Effector memory CD8-positive, alpha-beta T cell (primary cell): Measurements from ENCODE around the gene CCNY.
"Not testable (repeated sequence)": the region's sequence is repeated elsewhere in the genome, so short reads cannot be mapped to it uniquely, and the experiment has no call there.

ENCODE experiments used
- ATAC-seq: fragments of 150-1000 bp; cut with Tn5 transposase; replicated peaks from 2 replicates; pipeline ENCODE4 v1.10.0; 2021; ENCODE audit warnings: mild to moderate bottlenecking, moderate library complexity
- DNase-seq, 3 experiments: peaks; one replicate each; pipeline ENCODE4 v3.0.0; 2021
- H3K27ac Mint-ChIP-seq, 2 donors: one replicate each; pipeline ENCODE4 v1.8.0; 2022; ENCODE audit warnings: mild to moderate bottlenecking in 2 of 2, mixed read lengths in 2 of 2, moderate library complexity in 2 of 2
- H3K27me3 Mint-ChIP-seq, 2 donors: one replicate each; pipeline ENCODE4 v1.8.0; 2022; ENCODE audit warnings: mixed read lengths in 2 of 2
- H3K36me3 Mint-ChIP-seq: one replicate; pipeline ENCODE4 v1.8.0; 2022; ENCODE audit warnings: mild to moderate bottlenecking, moderate library complexity, mixed read lengths; ENCODE audit not compliant: insufficient read depth
- H3K4me1 Mint-ChIP-seq, 2 donors: one replicate each; pipeline ENCODE4 v1.8.0; 2022; ENCODE audit warnings: low read depth in 2 of 2, mixed read lengths in 2 of 2
- H3K4me3 Mint-ChIP-seq, 2 donors: one replicate each; pipeline ENCODE4 v1.8.0; 2022; ENCODE audit warnings: mild to moderate bottlenecking in 2 of 2, mixed read lengths in 2 of 2, moderate library complexity in 2 of 2
- H3K9me3 Mint-ChIP-seq, 2 donors: one replicate each; pipeline ENCODE4 v1.8.0; 2022; ENCODE audit warnings: mixed read lengths in 2 of 2

Gene CCNY

GRCh38 chr10:35532141-35532540, 195.8 kb downstream of the CCNY start:
- H3K4me1 Mint-ChIP-seq, result peaks cover 7 to 12% of the 10 kb centered on the region in 2 donors
- ATAC-seq (no peak), DNase-seq (no peak)
- H3K36me3 Mint-ChIP-seq, result peaks cover 51% of the 10 kb centered on the region
- no peaks in the 10 kb centered on the region for H3K27me3 Mint-ChIP-seq
- H3K4me3 Mint-ChIP-seq, result no peak overlapping the region
- peaks cover 8% of the 10 kb centered on the region in 2 donors for H3K9me3 Mint-ChIP-seq
- H3K27ac Mint-ChIP-seq, result no peak overlapping the region

GRCh38 chr10:35533565-35533964, 197.3 kb downstream of the CCNY start:
- peaks cover 14% of the 10 kb centered on the region in 2 donors for H3K4me1 Mint-ChIP-seq
- H3K36me3 Mint-ChIP-seq, result peaks cover 51% of the 10 kb centered on the region
- H3K4me3 Mint-ChIP-seq, result no peak overlapping the region
- H3K9me3 Mint-ChIP-seq, result peaks cover 8% of the 10 kb centered on the region in 2 donors
- no peak for DNase-seq
- no peak for ATAC-seq
- no peak overlapping the region for H3K27ac Mint-ChIP-seq
- no peaks in the 10 kb centered on the region for H3K27me3 Mint-ChIP-seq

- DNase-seq (no peak), ATAC-seq (no peak)
- no peak overlapping the region for H3K27ac Mint-ChIP-seq
- peaks cover 8% of the 10 kb centered on the region in 2 donors for H3K9me3 Mint-ChIP-seq
- H3K36me3 Mint-ChIP-seq, result peaks cover 41% of the 10 kb centered on the region
- no peaks in the 10 kb centered on the region for H3K27me3 Mint-ChIP-seq
- H3K4me3 Mint-ChIP-seq, result no peak overlapping the region
- peaks cover 17% of the 10 kb centered on the region in 2 donors for H3K4me1 Mint-ChIP-seq
Measured at GRCh38 chr10:35535136-35535535, 198.8 kb downstream of the CCNY start.

DNA sequence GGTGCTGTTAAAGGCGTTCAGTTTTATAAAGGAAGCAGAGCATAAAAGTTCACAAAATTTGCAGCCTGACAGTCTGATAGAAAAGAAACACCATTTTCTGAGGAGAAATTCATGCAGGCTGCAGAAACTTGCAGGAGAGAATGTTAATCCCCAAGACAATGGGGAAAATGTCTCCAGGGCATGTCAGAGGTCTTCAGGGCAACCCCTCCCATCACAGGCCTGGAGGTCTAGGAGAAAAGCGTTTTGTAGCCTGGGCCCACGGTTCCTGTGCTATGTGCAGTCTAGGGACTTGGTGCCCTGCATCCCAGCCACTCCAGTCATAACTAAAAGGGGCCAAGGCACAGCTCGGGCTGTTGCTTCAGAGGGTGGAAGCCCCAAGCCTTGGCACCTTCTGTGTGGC, 200.5 kb downstream of the CCNY start:
- H3K27ac Mint-ChIP-seq, result no peak overlapping the region
- H3K4me3 Mint-ChIP-seq, result no peak overlapping the region
- H3K9me3 Mint-ChIP-seq, result peaks cover 8% of the 10 kb centered on the region in 2 donors
- H3K4me1 Mint-ChIP-seq, result peaks cover 24 to 28% of the 10 kb centered on the region in 2 donors
- DNase-seq (no peak), ATAC-seq (no peak)
- peaks cover 31% of the 10 kb centered on the region for H3K36me3 Mint-ChIP-seq
- H3K27me3 Mint-ChIP-seq, result no peaks in the 10 kb centered on the region

DNA sequence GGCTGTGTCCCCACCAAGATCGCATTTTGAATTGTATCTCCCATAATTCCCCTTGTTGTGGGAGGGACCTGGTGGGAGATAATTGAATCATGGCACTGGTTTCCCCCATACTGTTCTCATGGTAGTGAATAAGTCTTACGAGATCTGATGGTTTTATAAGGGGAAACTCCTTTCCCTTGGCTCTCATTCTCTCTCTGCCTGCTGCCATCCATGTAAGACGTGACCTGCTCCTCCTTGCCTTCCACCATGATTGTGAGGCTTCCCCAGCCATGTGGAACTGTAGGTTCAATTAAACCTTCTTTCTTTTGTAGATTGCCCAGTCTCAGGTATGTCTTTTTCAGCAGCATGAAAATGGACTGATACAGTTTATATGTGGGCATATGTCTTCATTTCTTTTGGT, 201.6 kb downstream of the CCNY start:
- H3K36me3 Mint-ChIP-seq, result peaks cover 20% of the 10 kb centered on the region

GRCh38 chr10:35540296-35541164, 204.2 kb downstream of the CCNY start:
- Mint-ChIP-seq H3K27me3 (no peaks in the 10 kb centered on the region), H3K27ac (peak overlapping the region in 1 of 2 donors; percentile 17), H3K36me3 (peaks cover 11% of the 10 kb centered on the region), H3K4me1 (peaks cover 21 to 26% of the 10 kb centered on the region in 2 donors), H3K9me3 (peaks cover 2 to 8% of the 10 kb centered on the region in 2 donors), H3K4me3 (no peak overlapping the region)
- DNase-seq (no peak), ATAC-seq (no peak)

More for the DNA sequence above, 201.6 kb downstream of the CCNY start:
- H3K27ac Mint-ChIP-seq, DNase-seq, ATAC-seq, H3K9me3 Mint-ChIP-seq, H3K27me3 Mint-ChIP-seq, H3K4me3 Mint-ChIP-seq: not testable (repeated sequence)
- H3K4me1 Mint-ChIP-seq, result peaks cover 25 to 33% of the 10 kb centered on the region in 2 donors

- no peak for ATAC-seq
- peaks cover 7% of the 10 kb centered on the region for H3K36me3 Mint-ChIP-seq
Measured at GRCh38 chr10:35541720-35542119, 205.4 kb downstream of the CCNY start.

GRCh38 chr10:35542303-35542702, 206.0 kb downstream of the CCNY start:
- Mint-ChIP-seq H3K9me3 (no peaks in the 10 kb centered on the region), H3K36me3 (peaks cover 7% of the 10 kb centered on the region), H3K27ac (no peak overlapping the region), H3K27me3 (no peaks in the 10 kb centered on the region), H3K4me1 (peaks cover 13 to 26% of the 10 kb centered on the region in 2 donors), H3K4me3 (no peak overlapping the region)
- no peak for ATAC-seq
- no peak for DNase-seq

More at GRCh38 chr10:35541720-35542119, 205.4 kb downstream of the CCNY start:
- no peaks in the 10 kb centered on the region for H3K27me3 Mint-ChIP-seq
- peaks cover 17 to 26% of the 10 kb centered on the region in 2 donors for H3K4me1 Mint-ChIP-seq
- no peak overlapping the region for H3K27ac Mint-ChIP-seq
- H3K4me3 Mint-ChIP-seq, result no peak overlapping the region
- H3K9me3 Mint-ChIP-seq, result peaks cover 0 to under 1% of the 10 kb centered on the region in 2 donors
- DNase-seq, result no peak

GRCh38 chr10:35545079-35545657, 208.9 kb downstream of the CCNY start:
- H3K36me3 Mint-ChIP-seq, result peaks cover 7% of the 10 kb centered on the region
- ATAC-seq (no peak), DNase-seq (no peak)
- H3K27me3 Mint-ChIP-seq, result no peaks in the 10 kb centered on the region
- peaks cover 8 to 16% of the 10 kb centered on the region in 2 donors for H3K4me1 Mint-ChIP-seq
- H3K27ac Mint-ChIP-seq, result no peak overlapping the region
- no peaks in the 10 kb centered on the region for H3K9me3 Mint-ChIP-seq
- no peak overlapping the region for H3K4me3 Mint-ChIP-seq

DNA sequence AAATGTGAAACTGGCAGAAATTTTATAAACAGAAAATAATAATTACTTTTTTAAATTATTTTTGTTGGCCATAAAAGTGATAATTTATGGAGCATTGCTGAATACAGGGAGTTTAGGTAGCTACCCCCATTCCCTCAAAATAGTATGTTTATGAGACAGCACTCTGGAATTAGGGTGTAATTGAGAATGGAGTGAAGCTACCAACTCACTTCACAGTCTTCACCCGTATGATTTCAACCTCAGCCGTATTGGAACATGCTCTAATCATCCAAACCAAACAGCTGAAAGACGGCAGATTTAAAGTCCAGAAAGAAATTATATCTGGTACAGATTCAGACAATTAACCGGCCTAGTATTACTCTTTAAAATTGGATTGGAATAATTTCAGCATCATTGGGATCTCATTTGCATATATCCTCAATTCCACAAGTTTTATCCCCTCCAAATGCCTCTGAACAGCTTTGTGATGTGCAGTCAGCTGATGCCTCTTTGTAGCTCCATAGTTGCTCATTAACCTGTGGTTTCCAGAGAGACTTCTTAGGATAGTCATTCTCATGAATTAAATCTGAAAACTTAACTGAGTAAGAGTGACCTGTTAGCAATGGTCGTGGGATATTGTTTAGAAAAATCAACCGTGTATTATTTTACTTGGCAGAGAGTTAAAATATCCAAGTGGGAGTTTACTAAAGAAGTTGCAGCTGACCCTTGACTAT, 209.7 kb downstream of the CCNY start:
- Mint-ChIP-seq H3K4me1 (peaks cover 9 to 18% of the 10 kb centered on the region in 2 donors), H3K9me3 (no peaks in the 10 kb centered on the region), H3K27me3 (no peaks in the 10 kb centered on the region), H3K4me3 (no peak overlapping the region), H3K27ac (no peak overlapping the region), H3K36me3 (peaks cover 7% of the 10 kb centered on the region)
- ATAC-seq (no peak), DNase-seq (no peak)

- no peak overlapping the region for H3K4me3 Mint-ChIP-seq
- peaks cover 2% of the 10 kb centered on the region for H3K36me3 Mint-ChIP-seq
- no peak overlapping the region for H3K27ac Mint-ChIP-seq
- no peaks in the 10 kb centered on the region for H3K27me3 Mint-ChIP-seq
- no peaks in the 10 kb centered on the region for H3K9me3 Mint-ChIP-seq
- ATAC-seq (no peak), DNase-seq (no peak)
- peaks cover 7 to 17% of the 10 kb centered on the region in 2 donors for H3K4me1 Mint-ChIP-seq
Measured at GRCh38 chr10:35546824-35547225, 210.5 kb downstream of the CCNY start.

DNA sequence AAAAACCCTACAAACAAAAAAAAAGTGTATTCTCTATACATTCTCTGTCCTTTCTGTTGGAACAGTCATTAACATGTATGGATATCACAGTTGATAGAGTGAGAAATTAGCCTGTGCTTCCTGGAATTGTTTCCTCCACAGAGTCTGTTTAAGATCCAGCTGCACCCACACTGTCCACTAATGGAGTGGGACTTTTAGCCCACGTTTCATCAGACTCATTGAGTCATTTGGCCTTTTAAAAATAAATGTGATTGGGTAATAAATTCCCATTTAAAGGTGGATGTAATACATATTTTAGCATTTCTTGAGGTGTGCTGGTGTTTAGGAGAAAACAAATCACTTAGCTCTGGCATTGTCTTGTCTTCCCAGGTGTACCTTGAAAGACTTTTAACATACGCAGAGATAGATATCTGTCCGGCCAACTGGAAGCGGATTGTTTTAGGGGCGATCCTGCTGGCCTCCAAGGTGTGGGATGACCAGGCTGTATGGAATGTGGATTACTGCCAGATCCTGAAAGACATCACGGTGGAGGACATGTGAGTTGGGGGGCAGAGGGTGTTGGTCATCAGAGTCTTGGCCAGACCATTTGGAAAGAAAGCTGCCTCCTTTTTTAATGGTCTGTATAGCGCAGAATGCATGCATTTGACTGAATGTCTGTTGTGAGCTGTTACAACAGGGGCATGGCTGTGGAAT, 216.5 kb downstream of the CCNY start:
- Mint-ChIP-seq H3K36me3 (peaks cover 24% of the 10 kb centered on the region), H3K27ac (no peak overlapping the region), H3K27me3 (no peaks in the 10 kb centered on the region), H3K4me1 (peaks cover 6 to 12% of the 10 kb centered on the region in 2 donors), H3K4me3 (no peak overlapping the region), H3K9me3 (no peaks in the 10 kb centered on the region)
- ATAC-seq, result no peak
- no peak for DNase-seq

GRCh38 chr10:35554036-35554435, 217.7 kb downstream of the CCNY start:
- DNase-seq (no peak), ATAC-seq (no peak)
- Mint-ChIP-seq H3K27me3 (no peaks in the 10 kb centered on the region), H3K36me3 (peaks cover 24% of the 10 kb centered on the region), H3K27ac (no peak overlapping the region), H3K9me3 (no peaks in the 10 kb centered on the region), H3K4me1 (peaks cover 6 to 12% of the 10 kb centered on the region in 2 donors), H3K4me3 (no peak overlapping the region)
